ENCODE results near the gene PCNA. TPM values are rescaled to one million over a fixed set of nuclear protein-coding genes. Genes with fewer than 3 reads are reported as not detected.

PCNA gene
- total RNA-seq, 1 donor from 2014 or later = 52.5 TPM

- intact Hi-C loops (cut with DNase I) = no loop called here
- no peak for TF ChIP-seq CTCF (IDR thresholded peaks at IDR 0.05)
- DNase-seq (ENCODE audit: low spot score in 2 of 2) = no peak
- peaks cover 16 to 61% of the 10 kb centered on the region in 2 donors for H3K4me1 ChIP-seq
- H3K9me3 ChIP-seq = no peaks in the 10 kb centered on the region
- H3K27ac ChIP-seq = peak overlapping the region in 1 of 2 donors; percentile 0
- H3K27me3 ChIP-seq = no peaks in the 10 kb centered on the region
- H3K36me3 ChIP-seq = no peaks in the 10 kb centered on the region
- no peak overlapping the region for H3K4me3 ChIP-seq
Observed at GRCh38 chr20:5146099-5146668, 26.4 kb upstream of the PCNA start.

- TF ChIP-seq CTCF (IDR thresholded peaks at IDR 0.05) = no peak
- peak overlapping the region; percentile 0 to 24 for H3K27ac ChIP-seq
- H3K4me3 ChIP-seq = no peak overlapping the region
- intact Hi-C loops (cut with DNase I) = no loop called here
- no peaks in the 10 kb centered on the region for H3K27me3 ChIP-seq
- H3K9me3 ChIP-seq = no peaks in the 10 kb centered on the region
- no peak for DNase-seq (ENCODE audit: low spot score in 2 of 2)
- H3K4me1 ChIP-seq = peaks cover 14 to 60% of the 10 kb centered on the region in 2 donors
- H3K36me3 ChIP-seq = no peaks in the 10 kb centered on the region
Observed at GRCh38 chr20:5145365-5146098, 25.8 kb upstream of the PCNA start.

GRCh38 chr20:5143851-5144250 is 24.1 kb upstream of the PCNA start:
- H3K9me3 ChIP-seq = no peaks in the 10 kb centered on the region
- peaks cover 7 to 46% of the 10 kb centered on the region in 2 donors for H3K4me1 ChIP-seq
- intact Hi-C loops (cut with DNase I) = no loop called here
- no peak for DNase-seq (ENCODE audit: low spot score in 2 of 2)
- H3K27ac ChIP-seq = peak overlapping the region; percentile 11 to 42
- no peak overlapping the region for H3K4me3 ChIP-seq
- no peaks in the 10 kb centered on the region for H3K36me3 ChIP-seq
- TF ChIP-seq CTCF (IDR thresholded peaks at IDR 0.05) = no peak
- no peaks in the 10 kb centered on the region for H3K27me3 ChIP-seq

GRCh38 chr20:5141615-5142014 is 21.9 kb upstream of the PCNA start:
- peaks cover 7 to 40% of the 10 kb centered on the region in 2 donors for H3K4me1 ChIP-seq
- no peak for TF ChIP-seq CTCF (IDR thresholded peaks at IDR 0.05)

GRCh38 chr20:5140195-5140594 is 20.4 kb upstream of the PCNA start:
- intact Hi-C loops (cut with DNase I) = no loop called here
- H3K9me3 ChIP-seq = no peaks in the 10 kb centered on the region
- no peaks in the 10 kb centered on the region for H3K36me3 ChIP-seq
- DNase-seq (ENCODE audit: low spot score in 2 of 2) = no peak
- no peaks in the 10 kb centered on the region for H3K27me3 ChIP-seq
- H3K4me3 ChIP-seq = no peak overlapping the region
- no peak for TF ChIP-seq CTCF (IDR thresholded peaks at IDR 0.05)
- no peak overlapping the region for H3K27ac ChIP-seq
- H3K4me1 ChIP-seq = peaks cover 9 to 50% of the 10 kb centered on the region in 2 donors

More at GRCh38 chr20:5141615-5142014, 21.9 kb upstream of the PCNA start:
- H3K9me3 ChIP-seq = no peaks in the 10 kb centered on the region
- intact Hi-C loops (cut with DNase I) = no loop called here
- no peak for DNase-seq (ENCODE audit: low spot score in 2 of 2)
- H3K27me3 ChIP-seq = no peaks in the 10 kb centered on the region
- no peak overlapping the region for H3K4me3 ChIP-seq
- peak overlapping the region in 1 of 2 donors; percentile 14 for H3K27ac ChIP-seq
- H3K36me3 ChIP-seq = no peaks in the 10 kb centered on the region
